GM12872 (cell line): ENCODE results near the gene GNG13.

Experiments used
- CTCF ChIP-seq: IDR thresholded peaks from 3 replicates; pipeline ENCODE4 v1.5.1; 2011; ENCODE audit warnings: low read depth, mild to moderate bottlenecking, low read length, moderate library complexity; ENCODE audit not compliant: insufficient read depth

GNG13 gene

GRCh38 chr16:794091-794822 is 6.3 kb downstream of the GNG13 start:
- TF ChIP-seq CTCF, result no peak

GRCh38 chr16:793414-793813 is 7.1 kb downstream of the GNG13 start:
- TF ChIP-seq CTCF, result no peak

GRCh38 chr16:792221-792995 is 8.1 kb downstream of the GNG13 start:
- TF ChIP-seq CTCF, result no peak

- TF ChIP-seq CTCF, result no peak
Measured at GRCh38 chr16:791131-791530, 9.4 kb downstream of the GNG13 start.

- TF ChIP-seq CTCF, result no peak
Measured at GRCh38 chr16:790086-790485, 10.4 kb downstream of the GNG13 start.

GRCh38 chr16:789191-789850 is 11.2 kb downstream of the GNG13 start:
- TF ChIP-seq CTCF, result no peak

- no peak for TF ChIP-seq CTCF
Measured at GRCh38 chr16:788399-789126, 12.0 kb downstream of the GNG13 start, which contains the start of gene CHTF18. Gene CHTF18, plus strand, starts transcription at chr16:788620. Its CDS starts 65 bp downstream, at chr16:788685.
